Stimulated activated CD4-positive, alpha-beta T cell treated with anti-CD3 and anti-CD28 coated beads, Interleukin-12 subunit alpha, Interleukin-12 subunit beta, amount 100 ng/mL, for 24 hours (primary cell): ENCODE measurements around the gene ARHGAP29.
"Not testable (repeated sequence)": the region's sequence is repeated elsewhere in the genome, so short reads cannot be mapped to it uniquely, and the experiment has no call there.

ENCODE experiments used
- DNase-seq, 2 experiments: peaks; one replicate each; pipeline ENCODE4 v3.0.0-alpha.2; 2020; ENCODE audit warnings: low read depth in 2 of 2

ARHGAP29 gene

GRCh38 chr1:94165843-94166242 lies 71.5 kb downstream of the ARHGAP29 start:
- DNase-seq = no peak

GRCh38 chr1:94164885-94165284 lies 72.5 kb downstream of the ARHGAP29 start:
- DNase-seq = not testable (repeated sequence)

GRCh38 chr1:94164121-94164520 lies 73.3 kb downstream of the ARHGAP29 start:
- not testable (repeated sequence) for DNase-seq

DNA sequence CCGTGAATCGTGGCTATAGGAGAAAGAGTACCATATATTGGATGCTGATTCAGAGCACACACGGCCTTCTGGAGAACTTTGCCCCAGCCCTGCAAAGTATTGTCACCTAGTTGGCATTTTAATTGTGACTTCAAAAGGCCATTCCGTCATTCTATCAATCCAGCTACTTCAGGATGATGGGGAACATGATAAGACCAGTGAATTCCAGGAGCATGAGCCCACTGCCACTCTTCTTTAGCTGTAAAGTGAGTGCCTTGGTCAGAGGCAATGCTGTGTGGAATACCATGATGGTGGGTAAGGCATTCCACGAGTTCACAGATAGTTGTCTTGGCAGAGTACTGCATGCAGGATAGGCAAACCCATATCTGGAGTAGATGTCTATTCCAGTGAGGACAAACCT lies 74.1 kb downstream of the ARHGAP29 start:
- not testable (repeated sequence) for DNase-seq

DNA sequence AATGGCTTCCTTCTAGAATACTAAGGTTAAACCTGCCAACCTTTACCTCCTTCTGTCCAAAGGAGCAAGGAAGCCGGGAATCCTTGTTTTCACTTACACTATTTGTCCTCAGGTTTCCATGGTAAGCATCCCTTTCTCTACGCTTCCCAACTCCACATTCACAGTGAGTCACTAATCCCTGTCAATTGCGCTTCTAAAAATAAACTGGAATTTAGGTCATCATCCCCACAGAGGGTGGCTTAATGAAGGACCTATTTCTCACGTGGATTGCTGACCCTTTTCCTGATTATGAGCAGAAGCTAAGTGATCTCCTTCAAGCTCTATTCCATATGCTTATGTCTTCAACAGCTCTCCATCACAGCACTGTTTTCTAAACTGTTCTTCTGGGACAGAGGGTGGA lies 76.6 kb downstream of the ARHGAP29 start:
- DNase-seq = no peak

DNA sequence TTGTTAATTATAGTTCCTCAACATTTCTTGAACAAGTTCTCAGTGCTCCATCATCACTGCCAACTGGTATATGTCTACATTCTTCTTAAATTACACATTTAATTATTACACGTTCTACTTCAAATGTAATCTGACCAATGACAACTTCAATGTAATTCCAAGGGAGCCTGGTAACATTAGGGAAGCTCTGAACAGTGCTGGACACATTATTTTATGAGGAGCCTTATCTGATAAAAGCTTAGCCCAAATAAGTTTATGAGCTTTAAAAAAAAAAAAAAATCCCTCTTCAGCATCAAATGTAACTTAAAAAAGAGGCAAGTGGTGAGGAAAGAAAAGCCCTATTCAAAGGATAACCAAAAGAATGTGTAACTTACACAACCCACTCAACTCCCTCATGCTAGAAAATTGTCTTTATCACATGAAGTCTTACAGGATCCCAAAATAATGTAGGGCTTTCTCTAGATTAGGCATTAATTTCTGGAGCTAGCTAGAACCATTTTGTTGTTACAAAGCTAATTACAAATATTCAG lies 81.2 kb downstream of the ARHGAP29 start:
- no peak for DNase-seq

DNA sequence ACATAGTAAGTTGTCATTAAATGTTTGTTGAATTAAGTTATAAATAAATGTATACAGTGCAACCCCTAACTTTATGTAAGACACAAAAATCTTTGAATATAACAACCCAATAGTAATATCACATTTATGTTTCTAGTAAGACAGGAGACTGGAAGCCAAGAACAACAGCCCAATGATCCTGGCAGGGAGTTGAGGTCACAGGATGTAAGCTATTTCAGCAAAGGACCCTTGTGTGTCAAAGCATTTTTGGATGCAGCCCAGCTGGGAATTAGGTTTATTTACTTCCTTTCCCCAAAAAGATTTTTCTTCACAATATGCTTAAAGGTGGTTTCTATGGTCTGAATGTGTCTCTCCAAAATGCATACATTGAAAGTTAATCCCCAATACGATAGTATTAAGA lies 82.4 kb downstream of the ARHGAP29 start:
- DNase-seq = no peak

GRCh38 chr1:94153133-94153532 lies 84.3 kb downstream of the ARHGAP29 start:
- DNase-seq = no peak

DNA sequence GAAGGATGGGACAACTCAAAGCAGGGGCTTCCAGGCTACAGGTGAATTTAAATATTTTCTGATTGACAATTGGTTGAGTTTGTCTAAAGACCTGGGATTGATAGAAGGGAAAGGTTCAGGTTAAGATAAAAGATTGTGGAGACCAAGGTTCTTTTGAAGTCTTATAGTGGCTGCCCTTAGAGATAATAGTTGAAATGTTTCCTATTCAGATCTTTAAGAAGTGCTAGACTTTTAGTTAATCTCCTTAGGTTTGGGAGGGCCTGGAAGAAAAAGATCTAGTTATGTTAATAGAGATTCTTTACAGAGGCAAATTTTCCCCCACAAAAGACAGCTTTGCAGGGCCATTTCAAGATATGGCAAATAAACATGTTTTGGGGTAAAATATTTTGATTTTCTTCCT lies 88.2 kb downstream of the ARHGAP29 start:
- DNase-seq = not testable (repeated sequence)

GRCh38 chr1:94146273-94146672 lies 91.1 kb downstream of the ARHGAP29 start:
- no peak for DNase-seq

DNA sequence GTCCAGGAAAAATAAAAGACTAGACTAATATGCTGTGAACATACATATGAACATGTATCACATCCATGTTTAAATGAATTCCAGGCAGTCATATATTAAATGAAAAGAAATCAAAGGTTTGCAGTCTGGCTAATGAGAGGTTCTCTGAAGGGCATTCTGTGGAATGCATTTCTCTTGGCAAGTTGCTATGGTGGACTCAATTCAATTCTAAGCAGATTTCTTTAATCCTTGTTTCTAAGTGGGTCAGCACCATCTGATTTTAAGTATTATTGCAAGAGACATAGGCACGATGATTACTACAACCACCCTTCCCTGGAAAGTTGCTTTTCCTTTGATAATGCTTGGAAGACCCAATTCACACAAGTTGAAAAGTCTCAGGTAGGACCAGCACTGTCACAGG lies 92.5 kb downstream of the ARHGAP29 start:
- DNase-seq = no peak

DNA sequence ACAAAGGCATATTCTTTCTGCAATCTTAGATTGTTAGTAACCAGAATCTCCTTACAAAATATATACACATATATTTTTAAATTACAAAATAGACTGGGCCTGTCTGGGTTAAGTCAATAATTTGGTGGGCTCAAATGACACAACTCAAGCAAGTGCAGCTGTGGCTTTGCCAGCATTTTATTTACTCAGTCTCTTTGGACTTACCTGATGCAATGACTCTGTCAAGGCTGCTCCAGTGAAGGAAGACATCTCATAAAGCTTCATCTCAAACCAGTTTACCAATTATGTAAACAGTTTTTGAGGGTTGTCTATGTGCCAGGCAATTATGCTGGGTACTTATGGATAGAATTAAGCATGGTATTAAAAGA lies 93.6 kb downstream of the ARHGAP29 start:
- no peak for DNase-seq

- DNase-seq = no peak
Measured at GRCh38 chr1:94143173-94143808, 94.1 kb downstream of the ARHGAP29 start.

DNA sequence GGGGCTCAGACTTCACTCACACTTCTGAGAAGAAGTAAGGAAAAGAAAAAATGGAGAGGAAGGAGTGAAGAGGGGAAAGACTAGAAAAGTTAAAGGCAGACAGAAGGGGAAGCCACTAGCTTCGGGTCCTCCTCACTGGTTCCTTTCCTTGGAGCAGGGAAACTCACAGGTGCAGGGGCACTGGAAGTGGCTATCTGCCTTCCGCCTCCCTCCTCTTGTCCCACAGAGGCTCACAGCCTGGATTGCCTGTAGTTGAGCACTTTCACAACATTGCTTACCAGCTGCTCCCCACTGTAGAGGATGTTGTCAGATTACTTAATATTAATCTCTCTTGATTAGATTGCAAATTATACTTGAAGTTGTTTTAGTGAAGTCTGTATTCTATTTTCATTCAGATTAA lies 94.8 kb downstream of the ARHGAP29 start:
- DNase-seq = no peak

- DNase-seq = no peak
Measured at GRCh38 chr1:94142022-94142421, 95.4 kb downstream of the ARHGAP29 start.

DNA sequence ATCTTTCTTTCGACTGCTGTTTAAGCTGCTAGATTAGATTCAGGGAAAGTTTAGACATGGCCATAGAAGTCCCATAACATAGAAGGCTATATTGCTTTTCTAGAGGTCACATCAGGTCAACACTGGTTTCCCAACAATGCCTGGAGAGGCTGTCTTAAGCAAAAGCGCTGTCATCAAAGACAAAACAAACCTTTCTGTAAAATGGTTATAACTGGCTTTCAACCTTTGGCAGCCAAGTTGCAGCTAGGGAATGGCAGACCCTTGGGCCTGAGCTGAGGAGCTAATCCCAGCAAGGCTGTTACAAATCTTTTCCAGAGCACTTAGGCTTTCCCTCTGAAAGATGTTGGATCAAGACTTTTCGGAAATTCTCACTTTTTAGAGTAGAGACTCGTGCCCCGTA lies 105.3 kb downstream of the ARHGAP29 start:
- DNase-seq = no peak

GRCh38 chr1:94130851-94131595 lies 106.4 kb downstream of the ARHGAP29 start:
- DNase-seq = no peak

GRCh38 chr1:94126651-94127050 lies 110.7 kb downstream of the ARHGAP29 start:
- DNase-seq = no peak

DNA sequence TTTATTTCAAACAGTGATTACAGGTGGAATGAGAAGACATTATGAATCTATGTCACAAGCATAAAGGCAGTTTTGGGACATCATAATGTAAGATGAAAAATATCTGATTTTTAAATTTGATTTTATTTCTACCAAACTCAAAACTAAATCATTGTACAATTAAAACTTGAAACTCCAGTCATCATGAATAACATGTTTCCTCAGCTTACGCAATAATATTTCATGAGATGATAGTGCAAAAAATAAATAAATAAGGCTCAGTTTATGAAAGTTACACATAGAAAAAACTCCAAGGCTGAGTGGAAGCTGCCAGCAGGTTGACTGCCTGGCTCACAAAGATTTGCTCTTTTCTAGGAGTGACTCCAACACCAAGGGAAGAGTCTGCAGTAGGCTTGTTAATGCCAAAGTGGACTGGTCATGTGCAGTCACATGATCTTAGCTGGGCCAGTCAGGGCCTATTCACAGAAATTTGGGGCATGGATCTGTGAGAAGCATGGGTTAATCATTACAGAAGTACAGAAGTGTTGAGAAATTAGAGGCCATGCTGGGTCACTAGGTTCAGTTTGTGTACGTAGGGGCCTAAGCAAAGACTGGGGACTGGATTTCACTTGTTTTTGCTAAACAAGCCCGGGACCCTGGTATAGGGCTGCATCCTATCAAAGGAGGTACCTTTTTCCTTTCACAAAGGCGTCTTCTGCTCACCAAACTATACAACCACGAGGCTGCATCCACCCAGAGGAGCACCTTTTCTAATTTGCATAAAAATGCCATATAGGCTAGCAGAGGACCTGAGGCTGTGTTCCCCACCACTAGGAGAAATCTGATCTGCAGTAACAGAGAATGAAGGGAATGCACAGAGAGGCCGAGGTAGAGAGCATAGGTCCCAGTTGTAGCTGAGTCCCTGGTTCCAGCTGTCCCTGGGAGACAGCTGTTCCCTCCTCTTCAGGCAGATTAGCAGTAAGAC lies 111.6 kb downstream of the ARHGAP29 start:
- no peak for DNase-seq

GRCh38 chr1:94124538-94124937 lies 112.8 kb downstream of the ARHGAP29 start:
- DNase-seq = no peak

- no peak for DNase-seq
Measured at GRCh38 chr1:94122201-94122970, 115.0 kb downstream of the ARHGAP29 start.
